Stimulated activated naive CD4-positive, alpha-beta T cell (primary cell): Measurements from ENCODE around the gene MS4A10.
"Not testable (repeated sequence)": the region's sequence is repeated elsewhere in the genome, so short reads cannot be mapped to it uniquely, and the experiment has no call there.

Source experiments
- DNase-seq, 6 experiments: peaks; one replicate each; lab custom pipeline; 2025; lab: John Stamatoyannopoulos, UW

The MS4A10 gene

DNA sequence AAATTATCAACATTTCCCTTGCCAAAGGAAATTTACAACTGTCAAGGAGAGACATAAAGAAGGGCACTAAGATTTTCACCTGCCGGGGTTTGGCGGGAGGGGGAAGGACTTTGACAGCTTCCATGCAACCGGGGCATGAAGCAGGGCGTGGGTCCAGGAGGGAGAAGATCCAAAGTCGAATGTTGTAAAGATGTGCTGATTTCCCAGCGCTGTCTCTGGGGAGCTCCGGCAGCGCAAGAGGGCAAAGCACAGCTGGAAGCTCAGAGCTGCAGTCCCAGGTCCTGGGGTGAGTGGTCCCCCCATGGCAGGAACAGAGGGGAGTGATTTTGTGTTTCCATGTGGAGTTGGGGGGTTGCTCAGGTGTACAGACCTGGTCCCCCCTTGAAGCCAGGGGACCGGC is at the start of gene MS4A10:
Gene MS4A10 (plus strand): TSS at position 198 of the 400 bp plus-strand sequence. CDS start 5,003 bp downstream, outside the sequence.
- DNase-seq, result no peak

DNA sequence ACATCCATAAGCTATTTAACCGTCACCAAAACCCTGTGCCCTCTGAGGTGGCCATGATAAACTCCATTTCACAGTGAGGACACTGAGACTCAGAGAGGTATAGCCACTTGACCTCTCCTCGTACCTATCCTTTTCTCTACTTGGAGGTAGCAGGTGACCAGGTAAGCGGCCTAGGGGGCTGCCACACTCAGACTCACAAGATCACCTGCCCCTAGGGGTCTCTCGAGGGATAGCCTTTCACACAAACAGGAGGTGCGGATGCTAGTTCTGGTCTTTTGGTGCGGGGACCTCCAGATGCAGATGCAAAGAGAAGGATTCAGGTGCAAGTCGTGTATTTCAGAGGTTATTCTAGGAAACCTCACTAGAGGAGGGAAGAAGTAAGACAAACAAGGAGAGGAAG is 46.0 kb upstream of the MS4A10 start:
- DNase-seq, result no peak

DNA sequence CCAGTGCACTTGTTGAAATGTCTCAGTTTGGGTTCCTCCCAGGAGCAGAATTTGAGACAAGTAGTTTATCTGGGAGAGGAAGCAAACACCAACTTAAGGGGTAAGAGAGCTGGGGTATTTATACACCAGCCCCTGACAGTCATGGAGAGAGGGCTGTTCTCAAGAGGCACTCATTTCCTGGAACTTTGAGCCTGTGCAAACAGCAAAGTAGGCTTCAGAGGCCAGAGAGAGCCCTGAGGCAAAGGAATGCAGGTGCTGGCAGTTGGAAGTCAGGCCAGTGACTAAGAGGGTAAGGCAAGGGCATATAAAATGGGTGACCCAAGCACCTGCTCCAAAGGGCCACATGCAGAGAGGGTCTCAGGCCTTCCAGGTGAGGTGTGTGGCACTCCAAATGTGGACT is 44.6 kb upstream of the MS4A10 start:
- DNase-seq, result no peak

DNA sequence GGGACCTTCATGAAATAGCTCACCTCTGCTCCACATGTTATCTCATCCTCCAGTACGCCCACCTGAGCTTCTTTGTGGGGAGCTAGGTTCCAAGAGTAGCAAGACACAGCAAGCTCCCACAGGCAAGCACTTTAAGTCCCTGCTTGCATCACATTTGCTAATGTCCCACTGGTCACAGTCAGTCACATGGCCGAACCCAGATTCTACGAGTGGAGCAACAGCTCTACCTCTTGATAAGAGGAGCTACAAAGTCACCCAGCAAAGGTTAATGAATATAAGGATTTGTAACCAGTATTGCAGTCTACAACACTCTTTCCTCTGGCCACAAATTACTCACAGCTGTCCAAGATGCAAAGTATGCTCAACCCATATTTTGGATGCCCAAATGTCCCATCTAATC is 43.7 kb upstream of the MS4A10 start:
- no peak for DNase-seq

DNA sequence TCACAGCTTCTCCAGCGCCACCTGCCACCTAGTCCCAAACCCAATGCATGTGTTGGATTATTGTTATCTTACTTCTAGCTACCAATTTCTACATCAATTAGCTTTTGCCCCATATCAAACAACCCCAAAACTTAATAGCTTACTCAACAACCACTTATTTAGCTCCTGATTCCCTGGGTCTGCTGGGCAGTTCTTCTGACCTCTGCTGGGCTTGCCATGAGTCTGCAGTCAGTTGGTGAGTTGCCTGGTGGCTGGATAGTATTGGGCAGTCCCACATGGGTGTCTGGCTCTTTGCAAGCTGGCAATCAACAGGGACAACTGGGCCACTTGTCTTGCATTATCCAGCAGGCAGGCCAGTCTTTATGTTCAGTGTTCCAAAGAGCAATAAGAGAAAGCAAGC is 42.1 kb upstream of the MS4A10 start:
- no peak for DNase-seq

DNA sequence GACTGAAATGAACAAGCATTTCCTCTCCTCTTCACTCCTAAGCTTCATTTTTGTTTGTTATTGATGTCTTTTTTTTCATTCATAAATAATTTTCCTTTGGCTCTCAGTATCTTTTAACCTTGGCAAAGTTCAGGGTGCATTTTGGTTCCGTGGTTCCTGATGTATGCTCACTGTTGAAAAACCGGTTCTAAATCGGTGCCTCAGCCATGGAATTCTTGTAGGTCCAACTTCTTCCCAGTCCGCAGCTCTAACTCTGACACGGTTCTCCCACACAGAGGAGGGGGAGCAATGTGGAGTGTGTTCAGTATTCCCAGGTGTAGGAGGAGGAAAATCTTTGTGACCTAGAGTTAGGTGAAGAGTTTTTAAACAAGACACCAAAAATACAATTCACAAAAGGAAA is 41.0 kb upstream of the MS4A10 start:
- DNase-seq, result no peak

DNA sequence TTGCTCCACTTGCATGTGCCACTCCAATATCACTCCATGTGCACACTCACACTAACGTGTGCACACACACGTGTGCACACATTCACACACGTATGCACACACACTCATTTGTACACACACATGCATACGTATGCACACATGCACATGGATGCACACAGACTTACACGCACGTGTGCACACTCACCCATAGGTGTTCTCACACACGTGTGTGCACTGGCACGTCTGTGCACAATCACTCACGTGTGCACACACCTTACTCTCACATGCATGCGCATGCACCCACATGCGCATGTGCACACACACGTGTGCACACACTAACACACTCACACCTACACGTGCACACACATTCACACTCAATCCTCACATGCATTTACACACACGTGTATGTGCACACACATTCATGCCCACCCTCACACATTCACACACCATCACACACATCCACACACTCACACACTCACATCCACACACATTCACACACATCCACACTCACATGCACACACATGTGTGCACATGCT is 37.7 kb upstream of the MS4A10 start:
- no peak for DNase-seq

DNA sequence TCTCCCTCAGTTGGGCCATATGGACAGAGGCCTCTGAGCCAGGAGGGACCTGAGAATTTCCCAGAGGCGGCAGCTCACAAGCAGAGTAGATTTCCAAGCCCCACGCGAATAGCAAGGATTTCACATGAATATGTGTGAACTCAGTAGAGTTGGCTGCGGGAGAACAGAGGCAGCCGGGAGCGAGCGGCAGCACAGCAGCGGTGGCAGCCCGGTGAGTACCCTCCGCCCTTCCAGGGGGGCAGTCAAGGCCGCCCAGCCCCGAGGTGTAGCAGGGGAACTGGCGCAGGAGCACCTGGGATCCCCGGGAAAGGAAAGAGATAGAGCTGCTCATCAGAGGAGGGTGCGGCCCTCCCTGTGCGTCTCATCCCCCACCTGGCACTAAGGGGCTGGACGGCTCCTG is 36.9 kb upstream of the MS4A10 start:
- no peak for DNase-seq

DNA sequence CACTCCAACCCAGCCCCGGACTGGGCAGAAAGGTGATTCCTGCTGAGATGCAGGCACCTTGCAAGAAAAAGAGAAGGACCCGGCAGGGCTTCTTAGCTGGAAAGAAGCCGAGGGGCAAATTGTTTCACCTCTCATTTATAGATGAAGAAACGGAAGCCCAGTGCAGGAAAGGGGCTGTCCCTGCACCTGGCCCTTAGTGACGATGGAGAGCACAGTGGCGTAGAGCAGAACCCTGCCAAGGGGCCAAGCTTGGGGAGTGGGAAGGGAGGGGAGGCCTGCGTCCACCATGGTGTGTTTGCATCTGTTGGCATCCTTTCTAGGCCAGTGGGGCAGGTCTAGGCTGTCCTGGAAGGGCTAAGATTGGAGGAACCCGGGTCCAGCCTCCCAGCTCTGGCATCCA is 36.3 kb upstream of the MS4A10 start:
- DNase-seq, result no peak

DNA sequence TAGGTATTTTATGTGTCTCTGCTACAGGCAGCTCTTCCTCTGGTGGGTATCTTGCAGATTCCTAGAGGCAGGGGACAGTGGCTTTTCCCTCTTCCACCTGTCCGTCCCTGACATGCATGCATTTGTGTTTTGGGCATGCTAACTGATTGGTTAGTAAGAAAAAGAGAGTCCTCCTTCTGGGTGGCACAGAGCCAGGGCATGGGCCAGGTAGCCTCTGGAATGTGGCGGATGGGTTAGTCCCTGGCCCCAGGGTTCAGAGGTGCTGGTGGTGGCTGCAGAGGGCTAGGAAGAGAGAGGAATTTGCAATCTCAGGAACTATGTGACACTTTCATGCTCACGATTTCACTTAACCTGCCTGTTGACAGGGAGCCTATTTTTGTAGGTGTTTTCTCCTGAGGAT is 34.2 kb upstream of the MS4A10 start:
- DNase-seq, result no peak

DNA sequence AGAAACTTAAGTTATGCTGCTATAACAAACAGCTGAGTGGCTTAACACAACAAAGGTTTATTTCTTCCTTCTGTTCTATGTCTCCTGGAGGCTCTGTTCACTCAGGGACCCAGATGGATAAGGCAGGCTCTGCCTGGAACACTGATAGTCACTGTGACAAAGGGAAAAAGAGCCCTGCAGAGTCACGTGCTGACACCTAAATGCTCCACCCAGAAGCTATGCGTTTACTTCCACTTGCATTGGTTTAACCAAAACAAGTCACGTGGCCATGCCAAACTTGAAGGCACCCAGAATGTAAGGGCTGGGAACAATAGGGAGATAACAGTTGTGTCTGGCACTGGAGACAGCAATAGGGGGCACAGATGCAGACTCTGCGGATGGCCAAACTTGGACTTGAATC is 31.8 kb upstream of the MS4A10 start:
- no peak for DNase-seq

DNA sequence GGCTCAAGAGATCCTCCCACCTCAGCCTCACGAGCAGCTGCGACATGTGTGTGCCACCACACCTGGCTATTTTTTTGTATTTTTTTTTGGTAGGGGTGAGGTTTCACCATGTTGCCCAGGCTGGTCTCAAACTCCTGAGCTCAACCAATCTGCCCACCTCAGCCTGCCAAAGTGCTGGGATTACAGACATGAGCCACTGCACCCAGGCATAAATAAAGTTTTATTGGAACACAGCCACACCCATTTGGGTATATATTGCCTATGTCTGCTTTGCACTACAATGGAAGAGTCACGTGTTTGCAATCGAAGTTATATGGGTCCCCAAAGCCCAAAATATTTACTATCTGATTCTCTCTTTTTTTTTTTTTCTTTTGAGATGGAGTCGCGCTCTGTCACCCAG is 30.2 kb upstream of the MS4A10 start:
- DNase-seq, result no peak

DNA sequence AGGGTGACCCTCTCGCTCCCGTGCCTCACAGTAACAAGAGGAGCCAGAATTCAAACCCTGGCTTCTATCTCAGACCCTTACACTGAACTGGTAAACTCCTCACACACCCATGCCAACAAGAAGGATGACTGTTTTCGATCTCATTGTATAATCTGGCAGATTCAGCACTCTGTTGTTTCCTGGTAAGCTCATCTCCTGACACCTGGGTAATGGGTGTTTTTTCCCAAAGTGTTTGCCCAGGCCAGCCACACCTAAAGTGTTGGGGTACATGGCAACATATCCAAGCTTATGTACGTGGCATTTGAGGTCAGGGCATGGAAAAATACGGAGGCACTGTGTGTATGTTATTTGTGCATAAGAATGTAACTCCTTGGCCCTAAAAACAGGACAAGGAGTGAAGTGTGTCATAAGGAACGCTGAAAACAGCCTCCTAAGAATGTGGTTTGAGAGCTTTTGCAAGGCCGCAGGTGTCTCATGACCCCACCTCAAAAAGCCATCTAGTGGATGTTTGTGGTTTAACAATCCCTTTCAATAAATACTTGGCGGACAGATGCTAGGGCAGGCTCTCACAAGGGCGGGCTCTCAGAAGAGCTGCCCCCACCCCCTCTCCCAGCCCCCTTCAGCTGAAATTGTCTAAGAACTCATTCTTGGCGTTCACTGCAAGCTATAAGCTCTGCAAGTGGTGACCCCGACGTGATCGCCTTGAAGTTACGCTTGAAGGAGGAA is 28.7 kb upstream of the MS4A10 start, which contains the start of gene MS4A15:
Gene MS4A15 (plus strand): TSS at position 561 of the 726 bp plus-strand sequence. CDS start 6,867 bp downstream, outside the sequence.
- DNase-seq, result no peak

DNA sequence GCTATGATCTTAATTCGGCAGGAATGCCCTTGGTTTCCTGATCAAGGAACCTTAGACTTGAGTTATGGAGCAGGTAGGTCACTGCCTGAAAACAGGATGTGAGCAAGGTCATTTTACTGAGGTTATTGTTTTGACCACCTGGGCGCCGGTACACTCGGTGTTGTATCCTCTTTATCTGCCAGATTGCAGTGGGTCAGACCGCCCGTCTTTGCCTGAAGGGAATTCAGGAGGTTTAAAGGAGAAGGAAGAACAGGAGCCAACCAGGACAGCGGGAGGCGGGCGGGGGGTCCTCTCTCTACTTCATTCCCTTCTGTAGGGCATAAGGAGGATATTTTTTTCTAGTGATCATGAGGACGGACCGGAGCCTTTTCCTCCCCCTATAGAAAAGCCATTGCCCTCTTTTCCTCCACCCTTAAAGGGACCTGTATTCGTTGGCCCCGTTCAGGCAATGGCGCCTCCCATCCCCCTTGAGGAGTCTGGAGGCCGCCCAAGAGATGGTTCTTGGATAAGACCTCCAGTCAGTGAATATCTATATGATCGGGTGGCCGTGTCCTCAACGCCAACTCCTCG is 27.8 kb upstream of the MS4A10 start:
- no peak for DNase-seq

DNA sequence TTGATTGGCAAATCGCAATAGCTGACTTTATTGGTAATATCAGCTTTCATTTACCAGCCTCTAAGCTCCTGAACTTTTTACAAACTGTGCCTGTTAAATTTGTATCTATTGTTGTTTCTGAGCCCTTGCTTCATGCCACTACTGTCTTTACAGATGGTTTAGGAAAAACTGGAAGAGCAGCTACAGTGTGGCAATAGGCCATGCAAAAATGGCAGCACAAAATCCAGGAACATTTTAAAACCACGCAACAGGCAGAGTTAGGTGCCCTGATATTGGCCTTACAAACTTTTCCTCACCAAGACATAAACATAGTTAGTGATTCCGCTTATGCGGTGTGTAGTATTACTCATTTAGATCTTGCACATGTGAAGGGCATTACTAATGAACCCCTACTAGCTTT is 26.5 kb upstream of the MS4A10 start:
- not testable (repeated sequence) for DNase-seq

DNA sequence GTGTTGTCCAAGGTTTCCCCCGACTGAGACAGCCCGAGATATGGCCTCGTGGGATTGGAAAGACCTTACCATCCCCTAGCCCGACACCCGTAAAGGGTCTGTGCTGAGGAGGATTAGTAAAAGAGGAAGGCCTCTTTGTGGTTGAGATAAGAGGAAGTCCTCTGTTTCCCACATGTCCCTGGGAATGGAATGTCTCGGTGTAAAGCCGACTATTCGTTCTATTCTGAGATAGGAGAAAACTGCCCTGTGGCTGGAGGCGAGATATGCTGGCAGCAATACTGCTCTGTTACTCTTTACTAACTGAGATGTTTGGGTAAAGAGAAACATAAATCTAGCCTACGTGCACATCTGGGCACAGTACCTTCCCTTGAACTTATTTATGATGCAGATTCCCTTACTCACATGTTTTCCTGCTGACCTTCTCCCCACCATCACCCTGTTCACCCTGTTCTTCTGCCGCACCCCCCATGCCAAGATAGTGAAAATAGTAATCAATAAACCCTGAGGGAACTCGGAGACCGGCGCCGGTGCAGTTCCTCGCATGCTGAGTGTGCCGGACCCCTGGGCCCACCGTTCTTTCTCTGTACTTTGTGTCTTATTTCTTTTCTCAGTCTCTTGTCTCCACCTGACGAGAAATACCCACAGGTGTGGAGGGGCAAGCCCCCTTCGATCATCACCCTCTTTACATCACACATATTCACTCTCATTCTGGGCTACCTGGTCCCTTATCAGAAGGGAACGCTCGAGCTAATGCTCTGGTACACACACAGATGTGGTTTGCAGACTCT is 25.5 kb upstream of the MS4A10 start:
- DNase-seq, result not testable (repeated sequence)

DNA sequence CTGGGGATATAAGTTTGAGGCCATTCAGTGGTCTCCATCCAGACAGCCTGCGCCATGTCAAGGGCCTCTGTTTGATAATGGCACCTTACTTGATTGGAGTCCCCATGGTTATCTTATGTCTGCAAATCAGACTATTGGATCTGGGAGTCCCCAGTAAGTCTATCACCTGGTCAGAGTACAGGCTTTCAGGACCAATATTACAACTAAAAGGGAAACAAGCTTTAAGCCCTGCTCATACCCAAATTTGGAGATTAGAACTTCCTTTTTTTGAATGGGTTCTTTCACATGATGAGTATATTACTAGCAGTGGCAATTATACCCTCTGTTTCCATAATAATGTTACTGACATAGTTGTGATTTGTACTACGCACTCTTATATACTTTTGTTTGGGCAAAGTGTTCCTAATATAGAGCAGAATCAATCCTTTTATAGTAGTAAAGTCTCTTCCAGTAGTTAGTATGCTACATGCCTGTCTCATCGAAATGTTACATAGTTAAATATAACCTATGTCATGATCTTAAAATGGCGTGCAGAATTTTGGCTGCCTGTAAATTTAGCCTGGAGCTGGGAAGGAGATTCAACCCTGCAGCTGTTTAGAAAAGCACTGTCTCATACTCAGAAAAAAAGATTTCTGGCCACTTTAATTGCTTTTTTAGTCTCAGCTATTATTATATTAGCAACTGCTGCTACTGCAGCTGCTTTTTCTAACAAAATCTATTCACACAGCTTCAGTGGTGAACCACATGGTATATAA is 23.5 kb upstream of the MS4A10 start:
- no peak for DNase-seq

DNA sequence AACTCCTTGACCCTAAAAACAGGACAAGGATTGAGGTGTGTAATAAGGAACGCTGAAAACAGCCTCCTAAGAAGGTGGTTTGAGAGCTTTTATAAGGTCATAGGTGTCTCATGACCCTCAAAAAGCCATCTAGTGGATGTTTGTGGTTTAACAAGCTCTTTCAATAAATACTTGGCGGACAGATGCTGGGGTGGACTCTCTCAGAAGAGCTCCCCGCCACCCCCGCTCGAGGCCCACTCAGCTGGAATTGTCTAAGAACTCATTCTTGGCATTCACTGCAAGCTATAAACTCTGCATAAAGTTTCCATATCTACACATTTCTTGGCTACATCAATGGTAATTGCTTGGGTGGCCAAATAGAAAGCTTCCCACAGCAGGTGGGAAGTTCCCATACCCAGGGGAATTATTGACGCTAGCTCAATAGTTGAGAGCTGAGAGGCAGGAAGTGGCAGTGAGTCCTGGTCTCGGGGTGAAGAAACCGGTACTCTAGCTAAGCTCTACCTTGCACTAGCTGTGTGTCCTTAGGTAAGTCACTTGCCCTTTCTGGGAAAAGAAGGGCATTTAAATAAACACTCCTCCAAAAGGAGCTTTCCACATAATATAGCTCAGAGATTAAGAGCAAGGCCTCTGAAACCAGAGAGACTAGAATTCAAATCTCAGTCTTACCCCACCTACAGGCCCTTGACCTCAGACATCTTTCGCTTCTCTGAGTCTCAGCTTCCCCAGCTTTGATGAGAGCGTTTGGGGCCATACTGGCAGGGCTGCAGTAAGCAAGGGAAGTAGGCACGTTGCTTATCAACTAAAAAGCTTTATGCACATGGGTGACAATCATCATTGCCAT is 22.1 kb upstream of the MS4A10 start:
- no peak for DNase-seq

DNA sequence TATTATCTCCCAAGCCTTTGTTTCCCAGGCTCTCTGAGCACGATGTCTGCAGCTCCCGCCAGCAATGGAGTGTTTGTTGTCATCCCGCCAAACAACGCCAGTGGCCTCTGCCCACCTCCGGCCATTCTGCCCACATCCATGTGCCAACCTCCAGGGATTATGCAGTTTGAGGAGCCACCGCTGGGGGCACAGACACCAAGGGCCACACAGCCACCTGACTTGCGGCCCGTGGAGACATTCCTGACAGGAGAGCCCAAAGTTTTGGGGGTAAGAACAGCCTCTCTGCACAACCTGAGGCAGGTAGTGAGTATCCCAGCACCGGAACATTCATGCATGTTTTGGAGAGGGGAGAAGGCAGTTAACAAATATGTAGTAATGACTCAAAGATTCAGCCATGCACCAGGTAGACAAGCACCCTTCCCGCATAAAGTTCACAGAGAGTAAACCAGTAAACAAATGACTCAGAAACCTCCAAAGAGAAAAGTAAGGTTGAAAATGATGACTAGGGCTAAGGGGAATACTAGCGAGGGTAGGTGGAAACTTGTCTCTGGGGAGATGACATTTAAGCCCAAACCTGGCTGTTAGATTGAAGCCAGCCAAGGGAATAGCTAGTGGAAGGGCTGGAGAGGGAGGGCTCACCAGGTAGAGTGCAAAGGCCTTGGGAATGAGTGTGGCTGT is 21.3 kb upstream of the MS4A10 start:
- no peak for DNase-seq

DNA sequence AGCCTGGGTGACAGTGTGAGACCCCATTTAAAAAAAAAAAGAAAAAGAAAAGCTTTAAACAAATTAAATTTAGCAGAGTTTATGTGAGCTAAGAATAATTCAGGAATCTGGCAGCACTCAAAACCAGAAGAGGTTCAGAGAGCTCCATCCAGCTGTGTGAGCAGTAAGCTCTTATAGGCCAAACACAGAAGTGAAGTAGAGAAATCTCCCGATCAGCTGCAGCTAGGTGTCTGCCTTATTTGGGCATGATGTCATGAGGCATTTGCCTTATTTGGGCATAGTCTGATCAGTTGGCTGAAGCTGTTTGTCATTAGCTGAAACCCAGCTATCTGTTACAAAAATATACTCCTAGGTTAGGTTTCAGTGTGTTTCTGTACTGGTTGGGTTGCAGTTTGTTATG is 20.3 kb upstream of the MS4A10 start:
- DNase-seq, result no peak

DNA sequence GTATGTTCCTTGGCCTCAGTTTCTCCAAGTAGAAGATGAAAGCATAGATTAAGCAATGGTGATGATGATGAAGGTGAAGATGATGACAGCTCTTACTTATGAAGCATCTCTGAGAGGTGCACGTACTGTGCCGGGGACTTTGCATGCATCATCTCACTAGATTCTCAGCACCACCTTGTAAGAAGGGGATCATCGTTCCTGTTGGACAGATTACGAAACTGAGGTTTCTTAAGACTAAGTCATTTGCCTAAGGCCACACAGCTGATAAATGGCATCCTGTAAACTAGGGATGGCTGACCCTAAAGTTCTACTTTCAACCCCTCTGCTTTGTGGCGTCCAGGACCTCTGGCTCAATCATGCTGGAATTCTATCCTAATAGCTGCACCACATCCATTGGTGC is 19.8 kb upstream of the MS4A10 start:
- DNase-seq, result no peak
